ENCODE data around the gene SPEN.
"Not testable (repeated sequence)": the region's sequence is repeated elsewhere in the genome, so short reads cannot be mapped to it uniquely, and the experiment has no call there.

The SPEN gene

GRCh38 chr1:15836772-15837669, 10.5 kb upstream of the SPEN start:
- H3K4me3 Mint-ChIP-seq: peak overlapping the region; percentile 55 to 76 (median 60)
- H3K36me3 Mint-ChIP-seq (ENCODE audit: low read depth): peaks cover 4% of the 10 kb centered on the region
- TF ChIP-seq CTCF (IDR thresholded peaks at IDR 0.05; ENCODE audit: unreplicated experiment in 3 of 3): no peak
- peak overlapping the region; percentile 58 to 100 (median 65) for H3K27ac Mint-ChIP-seq
- H3K4me1 Mint-ChIP-seq: peaks cover 16% of the 10 kb centered on the region
- peaks cover 7% of the 10 kb centered on the region for H3K27me3 Mint-ChIP-seq (ENCODE audit: low read depth)
- H3K9me3 Mint-ChIP-seq: no peaks in the 10 kb centered on the region

GRCh38 chr1:15837931-15838330, 9.6 kb upstream of the SPEN start:
- peak overlapping the region; percentile 56 to 65 (median 58) for H3K27ac Mint-ChIP-seq
- H3K36me3 Mint-ChIP-seq (ENCODE audit: low read depth): peaks cover 3% of the 10 kb centered on the region
- peak overlapping the region; percentile 20 to 34 (median 25) for H3K4me3 Mint-ChIP-seq
- H3K9me3 Mint-ChIP-seq: no peaks in the 10 kb centered on the region
- peaks cover 15% of the 10 kb centered on the region for H3K4me1 Mint-ChIP-seq
- TF ChIP-seq CTCF (IDR thresholded peaks at IDR 0.05; ENCODE audit: unreplicated experiment in 3 of 3): no peak
- H3K27me3 Mint-ChIP-seq (ENCODE audit: low read depth): peaks cover 7% of the 10 kb centered on the region

GRCh38 chr1:15838721-15839120, 8.8 kb upstream of the SPEN start:
- Mint-ChIP-seq H3K9me3 (no peaks in the 10 kb centered on the region), H3K36me3 (ENCODE audit: low read depth) (peaks cover 3% of the 10 kb centered on the region), H3K4me1 (peaks cover 15% of the 10 kb centered on the region), H3K27me3 (ENCODE audit: low read depth) (peaks cover 7% of the 10 kb centered on the region), H3K27ac (peak overlapping the region in 2 of 3 experiments; percentile 57 to 58), H3K4me3 (no peak overlapping the region)
- no peak for TF ChIP-seq CTCF (IDR thresholded peaks at IDR 0.05; ENCODE audit: unreplicated experiment in 3 of 3)

GRCh38 chr1:15843826-15844572, 3.5 kb upstream of the SPEN start:
- TF ChIP-seq CTCF (IDR thresholded peaks at IDR 0.05; ENCODE audit: unreplicated experiment in 3 of 3): no peak
- Mint-ChIP-seq H3K27me3 (ENCODE audit: low read depth) (no peaks in the 10 kb centered on the region), H3K27ac (peak overlapping the region; percentile 81 to 87 (median 85)), H3K4me3 (peak overlapping the region; percentile 14 to 39 (median 25)), H3K4me1 (peaks cover 14% of the 10 kb centered on the region), H3K36me3 (ENCODE audit: low read depth) (no peaks in the 10 kb centered on the region), H3K9me3 (no peaks in the 10 kb centered on the region)

GRCh38 chr1:15846056-15846455, 1.5 kb upstream of the SPEN start:
- H3K27ac Mint-ChIP-seq: peak overlapping the region in 2 of 3 experiments; percentile 56 to 98
- H3K4me3 Mint-ChIP-seq: peak overlapping the region; percentile 94 to 99 (median 97)
- not testable (repeated sequence) for H3K27me3 Mint-ChIP-seq (ENCODE audit: low read depth); H3K36me3 Mint-ChIP-seq (ENCODE audit: low read depth); H3K9me3 Mint-ChIP-seq
- H3K4me1 Mint-ChIP-seq: peaks cover 28% of the 10 kb centered on the region

GRCh38 chr1:15847893-15848142, 311 bp downstream of the SPEN start:
- no peaks in the 10 kb centered on the region for H3K36me3 Mint-ChIP-seq (ENCODE audit: low read depth)
- TF ChIP-seq CTCF (IDR thresholded peaks at IDR 0.05; ENCODE audit: unreplicated experiment in 3 of 3): no peak
- peak overlapping the region in 2 of 3 experiments; percentile 98 to 99 for H3K27ac Mint-ChIP-seq
- no peaks in the 10 kb centered on the region for H3K9me3 Mint-ChIP-seq
- no peaks in the 10 kb centered on the region for H3K27me3 Mint-ChIP-seq (ENCODE audit: low read depth)
- H3K4me1 Mint-ChIP-seq: peaks cover 45% of the 10 kb centered on the region
- H3K4me3 Mint-ChIP-seq: peak overlapping the region; percentile 94 to 99 (median 97)
